Immature natural killer cell (primary cell): Measurements from ENCODE around the gene FLOT1. TPM values are rescaled to one million over a fixed set of nuclear protein-coding genes. Genes with fewer than 3 reads are reported as not detected.
A peak's percentile ranks its signal among the peaks of the same experiment; 100 is the strongest.
"Not testable (repeated sequence)": the region's sequence is repeated elsewhere in the genome, so short reads cannot be mapped to it uniquely, and the experiment has no call there.

Experiments
- DNase-seq, 3 donors: peaks; one replicate each; pipeline ENCODE4 v3.0.0; 2022; ENCODE audit warnings: mixed read lengths in 1 of 3
- H3K27ac Mint-ChIP-seq, 6 donors: one replicate each; pipeline ENCODE4 v1.8.0; 2020; ENCODE audit warnings: mixed read lengths in 6 of 6, mild to moderate bottlenecking in 5 of 6, inconsistent platforms in 4 of 6, moderate library complexity in 3 of 6
- H3K27me3 Mint-ChIP-seq, 3 donors: one replicate each; pipeline ENCODE4 v1.8.0; 2020 to 2021; ENCODE audit warnings: low read depth in 3 of 3, mild to moderate bottlenecking in 3 of 3, mixed read lengths in 3 of 3, moderate library complexity in 3 of 3, inconsistent platforms in 1 of 3
- H3K36me3 Mint-ChIP-seq, 3 donors: one replicate each; pipeline ENCODE4 v1.8.0; 2020; ENCODE audit warnings: mixed read lengths in 3 of 3, inconsistent platforms in 2 of 3, mild to moderate bottlenecking in 2 of 3
- H3K4me1 Mint-ChIP-seq, 2 donors: one replicate each; pipeline ENCODE4 v1.8.0; 2020; ENCODE audit warnings: inconsistent platforms in 2 of 2, mild to moderate bottlenecking in 2 of 2, mixed read lengths in 2 of 2, moderate library complexity in 1 of 2
- H3K4me3 Mint-ChIP-seq, 5 donors: one replicate each; pipeline ENCODE4 v1.8.0; 2020; ENCODE audit warnings: mild to moderate bottlenecking in 5 of 5, mixed read lengths in 5 of 5, inconsistent platforms in 3 of 5, moderate library complexity in 3 of 5
- H3K9me3 Mint-ChIP-seq, 6 donors: one replicate each; pipeline ENCODE4 v1.8.0; 2020; ENCODE audit warnings: mild to moderate bottlenecking in 6 of 6, mixed read lengths in 6 of 6, inconsistent platforms in 4 of 6, moderate library complexity in 3 of 6
- polyA plus RNA-seq, 3 donors: library from polyadenylated mRNA; unstranded; fragments of 300-500 nt; fragmentation: Illumina TruSeq; gene quantifications; one replicate each; pipeline ENCODE4 v1.2.3, GENCODE V29; 2021

Gene FLOT1
- polyA plus RNA-seq, 3 donors from 2014 or later, result 148 to 214 (median 174) TPM

- Mint-ChIP-seq H3K4me1 (peaks cover 60 to 70% of the 10 kb centered on the region in 2 donors), H3K27ac (peak overlapping the region; percentile 95 to 99 (median 96)), H3K4me3 (peak overlapping the region; percentile 94 to 100 (median 97)), H3K9me3 (no peaks in the 10 kb centered on the region), H3K36me3 (peaks cover 6 to 27% (median 23%) of the 10 kb centered on the region in 3 donors), H3K27me3 (peaks cover 30 to 36% (median 32%) of the 10 kb centered on the region in 3 donors)
- DNase-seq, result peak; percentile 94 to 96 (median 96)
These were observed 21.1 kb downstream of the FLOT1 start for GRCh38 chr6:30721198-30722024.

GRCh38 chr6:30720738-30721197 is 21.7 kb downstream of the FLOT1 start:
- Mint-ChIP-seq H3K27me3 (peaks cover 30 to 36% (median 32%) of the 10 kb centered on the region in 3 donors), H3K4me1 (peaks cover 63 to 76% of the 10 kb centered on the region in 2 donors), H3K4me3 (peak overlapping the region; percentile 94 to 100 (median 97)), H3K36me3 (peaks cover 7 to 27% (median 23%) of the 10 kb centered on the region in 3 donors), H3K9me3 (no peaks in the 10 kb centered on the region), H3K27ac (peak overlapping the region; percentile 95 to 99 (median 96))
- peak; percentile 46 to 63 (median 61) for DNase-seq

- Mint-ChIP-seq H3K36me3 (peaks cover 7 to 25% (median 21%) of the 10 kb centered on the region in 3 donors), H3K27me3 (peaks cover 30 to 36% (median 32%) of the 10 kb centered on the region in 3 donors), H3K27ac (peak within 1 kb of the TSS; percentile 95 to 99 (median 96)), H3K4me1 (peaks cover 61 to 75% of the 10 kb centered on the region in 2 donors), H3K4me3 (peak within 1 kb of the TSS; percentile 94 to 100 (median 97)), H3K9me3 (no peaks in the 10 kb centered on the region)
- peak; percentile 91 to 93 (median 93) for DNase-seq
These were observed 22.4 kb downstream of the FLOT1 start, which contains the start of gene TUBB for GRCh38 chr6:30719791-30720737. Gene TUBB, plus strand, starts transcription at chr6:30720352. Its CDS starts 155 bp downstream, at chr6:30720507.

- Mint-ChIP-seq H3K27me3 (peaks cover 30 to 36% (median 32%) of the 10 kb centered on the region in 3 donors), H3K9me3 (no peaks in the 10 kb centered on the region), H3K27ac (peak overlapping the region; percentile 95 to 99 (median 96)), H3K4me3 (peak overlapping the region; percentile 94 to 100 (median 97)), H3K36me3 (peaks cover 7 to 26% (median 20%) of the 10 kb centered on the region in 3 donors), H3K4me1 (peaks cover 58 to 73% of the 10 kb centered on the region in 2 donors)
- no peak for DNase-seq
These were observed 23.1 kb downstream of the FLOT1 start for GRCh38 chr6:30719356-30719755.

GRCh38 chr6:30717845-30718720 is 24.4 kb downstream of the FLOT1 start:
- Mint-ChIP-seq H3K27ac (peak overlapping the region; percentile 93 to 100 (median 100)), H3K27me3 (peaks cover 28 to 36% (median 32%) of the 10 kb centered on the region in 3 donors), H3K4me3 (peak overlapping the region; percentile 92 to 99 (median 99)), H3K4me1 (peaks cover 58 to 68% of the 10 kb centered on the region in 2 donors), H3K36me3 (peaks cover 3 to 18% (median 12%) of the 10 kb centered on the region in 3 donors)
- DNase-seq, H3K9me3 Mint-ChIP-seq: not testable (repeated sequence)

- H3K9me3 Mint-ChIP-seq, result no peaks in the 10 kb centered on the region
- H3K36me3 Mint-ChIP-seq, result peaks cover 5 to 18% (median 6%) of the 10 kb centered on the region in 3 donors
- peak within 1 kb of the TSS; percentile 92 to 99 (median 99) for H3K4me3 Mint-ChIP-seq
- peak; percentile 99 to 100 (median 100) for DNase-seq
- H3K27me3 Mint-ChIP-seq, result peaks cover 24 to 29% (median 27%) of the 10 kb centered on the region in 3 donors
- peaks cover 58 to 68% of the 10 kb centered on the region in 2 donors for H3K4me1 Mint-ChIP-seq
- H3K27ac Mint-ChIP-seq, result peak within 1 kb of the TSS; percentile 96 to 100 (median 100)
These were observed 25.2 kb downstream of the FLOT1 start, which contains the start of gene MDC1 for GRCh38 chr6:30717129-30717844. Gene MDC1, minus strand, starts transcription at chr6:30717281. Its CDS starts 2,106 bp downstream, at chr6:30715175.

GRCh38 chr6:30716879-30717128 is 25.7 kb downstream of the FLOT1 start:
- Mint-ChIP-seq H3K27me3 (peaks cover 22 to 27% (median 25%) of the 10 kb centered on the region in 3 donors), H3K36me3 (peaks cover 7 to 21% (median 8%) of the 10 kb centered on the region in 3 donors), H3K9me3 (no peaks in the 10 kb centered on the region), H3K4me3 (peak overlapping the region; percentile 92 to 99 (median 99)), H3K27ac (peak overlapping the region; percentile 96 to 100 (median 100)), H3K4me1 (peaks cover 58 to 68% of the 10 kb centered on the region in 2 donors)
- no peak for DNase-seq

- Mint-ChIP-seq H3K27me3 (peaks cover 6 to 11% (median 8%) of the 10 kb centered on the region in 3 donors), H3K9me3 (no peaks in the 10 kb centered on the region), H3K36me3 (peaks cover 8 to 31% (median 13%) of the 10 kb centered on the region in 3 donors), H3K4me1 (peaks cover 56 to 66% of the 10 kb centered on the region in 2 donors), H3K4me3 (no peak overlapping the region), H3K27ac (peak overlapping the region in 2 of 6 donors; percentile 15 to 50)
- no peak for DNase-seq
These were observed 28.2 kb downstream of the FLOT1 start for GRCh38 chr6:30714263-30714662.

- DNase-seq, result no peak
- peaks cover 14 to 38% (median 20%) of the 10 kb centered on the region in 3 donors for H3K36me3 Mint-ChIP-seq
- peaks cover 48 to 59% of the 10 kb centered on the region in 2 donors for H3K4me1 Mint-ChIP-seq
- peak overlapping the region; percentile 82 to 95 (median 92) for H3K27ac Mint-ChIP-seq
- H3K4me3 Mint-ChIP-seq, result peak overlapping the region; percentile 56 to 79 (median 73)
- H3K27me3 Mint-ChIP-seq, result peaks cover 4 to 10% (median 7%) of the 10 kb centered on the region in 3 donors
- no peaks in the 10 kb centered on the region for H3K9me3 Mint-ChIP-seq
These were observed 30.0 kb downstream of the FLOT1 start for GRCh38 chr6:30712441-30712945.

- peaks cover 43 to 53% of the 10 kb centered on the region in 2 donors for H3K4me1 Mint-ChIP-seq
These were observed 30.6 kb downstream of the FLOT1 start for GRCh38 chr6:30711758-30712380.

More at GRCh38 chr6:30711758-30712380, 30.6 kb downstream of the FLOT1 start:
- Mint-ChIP-seq H3K36me3 (peaks cover 18 to 42% (median 23%) of the 10 kb centered on the region in 3 donors), H3K9me3 (no peaks in the 10 kb centered on the region), H3K4me3 (peak overlapping the region; percentile 56 to 79 (median 73)), H3K27ac (peak overlapping the region; percentile 82 to 95 (median 92)), H3K27me3 (peaks cover 0 to 4% (median under 1%) of the 10 kb centered on the region in 3 donors)
- peak; percentile 50 to 56 (median 53) for DNase-seq
